ENCODE results near the gene KRTAP12-3.
"Not testable (repeated sequence)": the region's sequence is repeated elsewhere in the genome, so short reads cannot be mapped to it uniquely, and the experiment has no call there.

The KRTAP12-3 gene

DNA sequence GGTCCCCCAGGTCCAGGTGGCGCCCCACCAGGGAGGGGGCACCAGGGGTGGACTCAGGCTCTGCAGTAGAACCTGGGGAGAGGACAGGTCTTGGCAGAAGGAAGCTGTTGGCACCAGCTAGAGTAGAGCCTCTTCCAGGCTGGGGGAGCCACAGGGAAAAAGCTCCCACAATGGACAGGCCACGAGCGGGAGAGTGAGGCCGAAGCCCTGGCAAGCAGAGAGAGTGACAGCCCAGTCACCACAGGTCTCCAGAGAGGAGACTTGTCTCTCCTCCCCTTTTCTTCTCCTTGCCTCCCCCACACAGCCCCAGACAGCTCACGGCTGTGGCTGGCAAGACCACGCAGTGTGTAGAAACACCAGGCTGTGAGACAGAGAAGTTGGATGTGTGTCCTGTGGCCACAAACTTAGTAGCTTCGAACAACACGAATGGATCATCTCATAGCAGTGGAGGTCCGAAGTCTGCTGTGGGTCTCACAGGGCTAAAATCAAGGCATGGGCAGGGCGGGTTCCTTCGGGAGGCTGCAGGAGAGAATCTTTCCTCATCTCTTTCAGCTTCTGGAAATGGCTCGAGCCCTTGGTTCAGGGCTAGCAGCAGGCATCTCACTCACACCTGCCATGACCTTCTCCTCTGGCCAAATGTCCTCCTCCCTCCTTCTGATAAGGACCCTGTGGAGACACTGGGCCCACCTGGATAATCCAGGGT, 6.6 kb upstream of the KRTAP12-3 start:
- DNase-seq (ENCODE audit: low spot score), result no peak

DNA sequence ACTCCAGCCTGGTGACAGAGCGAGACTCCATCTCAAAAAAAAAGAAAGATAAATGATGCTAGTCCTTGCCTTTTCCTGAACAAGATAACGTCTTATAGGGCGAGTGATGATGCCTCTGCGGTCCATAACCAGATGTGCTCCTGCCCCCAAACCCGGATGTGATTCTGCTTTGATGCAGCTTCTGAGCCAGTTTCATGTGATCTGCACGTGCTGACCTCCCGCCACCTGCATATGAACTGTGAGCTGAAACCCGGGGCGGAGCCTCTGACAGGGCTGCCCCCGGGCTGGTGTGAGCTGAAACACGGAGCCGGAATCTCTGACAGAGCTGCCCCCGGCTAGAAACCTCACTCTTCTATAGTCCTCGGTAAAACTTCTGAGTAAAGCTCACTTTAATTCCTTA, 4.6 kb upstream of the KRTAP12-3 start:
- DNase-seq (ENCODE audit: low spot score), result no peak

DNA sequence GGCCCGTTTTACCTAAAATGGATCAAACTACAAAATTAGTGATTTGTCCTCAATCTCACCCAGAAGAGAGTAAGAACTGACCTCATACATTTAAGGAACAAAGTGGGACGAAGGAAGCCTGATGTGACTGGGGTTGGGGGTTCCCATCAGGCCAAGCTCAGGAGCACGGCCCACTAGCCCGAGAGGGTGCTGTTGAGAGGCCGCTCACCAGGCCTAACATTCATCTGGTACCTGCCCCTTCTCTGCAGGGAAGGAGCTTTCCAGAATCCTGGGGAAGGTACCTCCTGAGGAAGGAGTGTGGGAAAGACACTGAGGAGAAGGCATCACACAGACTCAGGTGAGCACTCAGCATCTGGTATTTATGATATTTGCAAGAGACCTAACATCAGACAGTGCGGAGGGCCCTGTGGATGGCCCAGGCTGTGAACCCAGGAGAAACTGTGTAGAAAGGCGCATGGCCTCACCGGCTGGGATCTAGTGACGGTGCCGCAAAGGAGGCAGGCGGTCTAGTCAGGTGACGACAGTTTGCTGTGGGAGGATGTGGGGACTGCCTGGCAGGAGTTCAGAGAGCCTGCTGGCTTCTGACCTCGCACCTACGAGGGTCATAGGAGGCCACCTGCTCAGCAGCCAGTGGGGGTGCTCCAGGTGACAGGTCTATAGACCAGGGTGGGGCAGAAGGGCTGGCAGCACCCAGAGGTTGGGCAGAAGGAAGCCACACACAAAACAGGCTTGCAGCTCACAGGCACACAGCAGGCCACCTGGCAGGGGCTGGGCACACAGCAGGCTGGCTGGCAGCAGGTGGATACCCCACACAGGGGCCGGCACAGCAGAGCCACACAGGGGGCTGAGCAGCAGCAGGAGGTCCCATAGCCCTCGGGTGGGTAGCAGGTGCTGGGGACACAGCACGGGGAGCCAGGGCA, 3.8 kb upstream of the KRTAP12-3 start:
- no peak for DNase-seq (ENCODE audit: low spot score)

DNA sequence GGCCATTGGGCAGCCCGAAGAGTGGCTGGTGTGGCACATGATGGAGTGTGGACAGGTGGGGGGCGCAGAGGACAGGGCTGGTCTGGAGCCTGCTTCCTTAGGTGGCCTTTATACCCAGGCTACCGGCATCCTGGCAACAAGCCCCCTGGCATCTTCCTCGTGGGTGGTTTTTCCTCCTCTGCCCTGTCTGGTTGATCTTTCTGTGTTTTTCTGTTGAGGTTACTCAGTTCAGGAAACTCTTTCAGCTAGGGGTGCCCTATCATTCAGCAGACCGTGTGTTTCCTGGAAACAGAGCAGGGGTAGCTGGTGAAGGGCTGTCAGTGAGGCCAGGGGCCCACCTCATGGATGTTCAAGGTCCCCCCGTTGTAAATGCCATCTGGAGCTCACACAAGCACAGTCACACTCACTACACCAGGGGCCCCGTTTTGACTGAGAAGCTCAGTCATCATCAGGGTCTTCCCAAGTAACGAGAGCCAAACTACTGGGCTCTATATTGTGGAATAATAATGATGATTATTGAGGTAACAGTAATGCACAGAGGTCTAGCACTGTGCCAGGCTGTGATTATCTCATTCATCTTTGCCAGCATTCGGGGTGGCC, 3.1 kb upstream of the KRTAP12-3 start, which contains the start of gene KRTAP12-4:
Gene KRTAP12-4, minus strand, starts transcription at position 84 of the 600 bp plus-strand sequence. Its CDS starts 45 bp downstream, at position 39.
- DNase-seq (ENCODE audit: low spot score), result no peak

DNA sequence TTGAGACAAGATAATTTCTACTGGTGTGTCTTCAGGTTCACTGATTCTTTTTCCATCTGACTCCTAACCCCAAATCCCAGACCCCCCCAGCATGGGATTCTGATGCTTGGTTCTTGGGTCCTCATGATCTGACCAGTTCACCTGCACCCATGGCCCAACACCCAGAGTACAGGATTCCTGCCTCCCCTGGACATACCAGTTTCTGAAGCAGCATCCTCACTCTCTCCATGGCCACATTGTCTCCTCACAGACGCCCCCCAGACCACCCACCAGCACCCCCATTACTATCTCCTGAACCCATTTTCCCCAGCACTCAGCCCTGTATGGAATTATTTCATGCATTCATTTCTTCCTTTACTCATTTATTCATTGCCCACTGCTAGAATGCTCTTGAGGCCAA, 864 bp upstream of the KRTAP12-3 start:
- no peak for DNase-seq (ENCODE audit: low spot score)

DNA sequence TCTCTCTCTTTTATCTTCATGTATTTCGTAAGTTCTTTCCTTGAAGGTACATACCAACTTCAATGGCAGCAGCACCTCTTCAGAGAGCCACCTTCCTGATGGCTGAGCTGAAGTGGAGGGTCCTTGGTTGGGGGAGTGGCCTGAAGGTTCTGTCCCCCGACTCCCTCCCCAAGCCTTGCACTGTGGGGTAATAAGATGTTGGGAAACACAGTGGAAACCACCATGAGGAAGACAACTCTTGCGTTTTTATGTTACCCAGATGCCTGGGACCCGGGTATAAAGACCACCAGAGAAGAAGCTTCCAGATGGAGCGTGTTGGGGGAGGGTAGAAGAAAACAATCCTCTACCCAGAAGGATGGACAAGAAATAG, 794 bp downstream of the KRTAP12-3 start:
- DNase-seq (ENCODE audit: low spot score), result no peak

DNA sequence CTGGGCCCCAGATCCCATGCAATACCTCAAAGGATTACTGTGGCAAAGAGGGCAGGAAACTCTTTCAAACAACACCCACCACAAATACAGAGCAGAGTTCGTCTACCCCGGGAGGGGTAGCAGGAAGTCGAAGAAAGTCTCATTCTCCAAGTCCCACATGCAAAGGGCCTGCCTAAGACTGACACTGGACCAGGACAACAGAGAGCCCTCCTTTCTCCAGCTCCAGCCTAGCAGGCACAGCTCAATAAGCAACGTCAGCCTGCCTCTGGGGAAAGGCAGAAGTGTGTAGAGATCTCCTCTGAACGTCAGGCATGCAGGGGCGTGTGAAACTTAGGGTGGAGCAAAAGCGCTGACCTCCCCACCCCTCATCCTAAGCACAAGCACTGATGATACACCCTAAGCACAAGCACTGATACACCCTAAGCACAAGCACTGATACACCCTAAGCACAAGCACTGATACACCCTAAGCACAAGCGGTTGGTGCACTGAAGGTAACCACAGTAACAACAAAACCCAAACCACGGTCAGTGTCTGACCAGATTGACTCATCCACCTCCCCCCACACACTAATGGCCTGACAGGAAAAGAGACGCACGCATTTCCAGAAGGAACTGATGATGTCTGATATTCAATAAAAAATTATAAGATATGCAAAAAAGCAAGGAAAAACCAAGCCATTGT, 1.3 kb downstream of the KRTAP12-3 start:
- no peak for DNase-seq (ENCODE audit: low spot score)

DNA sequence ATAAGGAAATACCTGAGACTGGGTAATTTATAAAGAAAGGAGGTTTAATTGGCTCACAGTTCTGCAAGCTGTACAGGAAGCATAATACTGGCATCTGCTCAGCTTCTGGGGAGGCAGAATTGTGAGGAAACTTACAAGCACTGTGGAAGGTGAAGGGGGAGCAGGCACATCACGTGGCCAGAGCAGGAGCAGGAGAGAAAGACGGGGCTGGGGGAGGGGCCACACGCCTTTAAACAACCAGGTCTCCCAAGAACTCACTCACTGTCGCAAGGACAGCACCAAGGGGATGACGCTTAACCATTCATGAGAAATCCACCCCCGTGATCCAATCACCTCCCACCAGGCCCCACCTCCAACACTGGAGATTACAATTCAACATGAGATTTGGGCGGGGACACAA, 3.8 kb downstream of the KRTAP12-3 start:
- DNase-seq (ENCODE audit: low spot score), result not testable (repeated sequence)

DNA sequence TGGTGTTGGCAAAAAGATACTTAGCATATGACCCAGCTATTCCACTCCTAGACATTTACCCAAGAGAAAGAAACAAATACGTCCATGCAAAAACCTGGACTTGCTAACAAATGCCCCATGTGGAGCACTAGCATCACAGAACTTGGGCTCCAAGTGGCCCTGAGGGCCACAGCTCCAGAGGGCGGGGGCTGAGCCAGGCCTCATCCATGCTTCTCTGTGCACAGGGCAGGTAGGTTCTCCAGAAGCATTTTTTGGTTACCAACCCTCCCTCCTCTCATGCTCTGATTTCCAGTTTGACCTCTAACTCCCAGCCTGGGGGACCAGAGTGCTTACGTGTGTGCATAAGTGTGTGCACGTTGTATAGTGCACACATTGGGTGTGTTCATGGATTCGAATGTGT, 7.0 kb downstream of the KRTAP12-3 start:
- no peak for DNase-seq (ENCODE audit: low spot score)

DNA sequence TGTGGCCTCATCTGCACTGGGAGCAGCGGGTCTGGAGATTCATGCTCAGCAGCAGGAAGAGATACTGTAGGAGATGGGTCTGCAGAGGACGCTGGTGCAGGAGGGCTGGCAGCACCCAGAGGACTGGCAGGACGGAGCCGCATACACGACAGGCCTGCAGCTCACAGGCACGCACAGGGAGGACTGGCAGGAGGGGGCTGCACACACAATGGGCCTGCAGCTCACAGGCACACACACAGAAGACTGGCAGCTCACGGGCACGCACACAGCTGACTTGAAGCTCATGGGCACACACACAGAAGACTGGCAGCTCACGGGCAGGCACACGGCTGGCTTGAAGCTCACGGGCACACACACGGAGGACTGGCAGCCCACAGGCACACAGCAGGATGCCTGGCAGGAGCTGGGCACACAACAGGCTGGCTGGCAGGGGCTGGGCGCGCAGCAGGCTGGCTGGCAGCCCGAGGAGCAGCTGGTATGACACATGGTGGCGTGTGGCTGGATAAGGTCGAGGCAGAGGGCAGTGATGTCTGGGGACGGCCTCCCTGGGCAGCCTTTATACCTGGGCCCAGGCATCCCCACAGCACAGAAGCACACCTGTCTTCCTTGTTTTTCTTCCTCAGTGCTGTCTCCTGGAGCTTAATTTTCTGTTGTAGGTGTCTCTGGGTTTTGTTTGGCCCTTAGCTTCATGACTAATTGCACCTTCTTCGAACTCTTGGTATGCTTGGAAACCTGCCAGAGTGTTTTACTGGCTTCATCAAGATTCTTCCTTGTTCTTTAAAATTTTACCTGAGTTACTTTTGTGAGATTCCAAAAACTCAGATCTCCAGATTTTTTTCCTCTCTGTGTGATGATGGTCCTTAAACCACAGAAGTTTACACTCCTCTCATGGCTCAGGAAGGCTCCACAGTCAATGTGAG, 8.9 kb downstream of the KRTAP12-3 start, which contains the start of gene KRTAP12-2:
Gene KRTAP12-2, minus strand, starts transcription at position 527 of the 920 bp plus-strand sequence. Its CDS starts 41 bp downstream, at position 486.
- DNase-seq (ENCODE audit: low spot score), result no peak

DNA sequence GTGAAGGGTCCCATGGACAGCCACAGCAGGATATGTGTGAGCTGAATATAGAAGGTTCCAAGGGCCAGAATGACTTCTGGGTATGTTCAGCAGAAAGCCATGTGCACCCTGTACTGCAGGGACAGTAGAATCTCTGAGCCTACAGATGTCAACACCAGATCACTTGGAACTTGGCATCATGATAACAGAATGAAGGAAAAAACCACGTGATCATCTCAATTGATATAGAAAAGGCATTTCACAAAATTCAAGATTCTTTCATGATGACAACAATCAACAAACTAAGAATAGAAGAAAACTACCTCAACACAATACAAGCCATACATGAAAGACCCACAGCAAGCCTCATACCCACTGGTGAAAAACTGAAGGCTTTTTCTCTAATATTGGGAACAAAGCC, 9.9 kb downstream of the KRTAP12-3 start:
- no peak for DNase-seq (ENCODE audit: low spot score)

DNA sequence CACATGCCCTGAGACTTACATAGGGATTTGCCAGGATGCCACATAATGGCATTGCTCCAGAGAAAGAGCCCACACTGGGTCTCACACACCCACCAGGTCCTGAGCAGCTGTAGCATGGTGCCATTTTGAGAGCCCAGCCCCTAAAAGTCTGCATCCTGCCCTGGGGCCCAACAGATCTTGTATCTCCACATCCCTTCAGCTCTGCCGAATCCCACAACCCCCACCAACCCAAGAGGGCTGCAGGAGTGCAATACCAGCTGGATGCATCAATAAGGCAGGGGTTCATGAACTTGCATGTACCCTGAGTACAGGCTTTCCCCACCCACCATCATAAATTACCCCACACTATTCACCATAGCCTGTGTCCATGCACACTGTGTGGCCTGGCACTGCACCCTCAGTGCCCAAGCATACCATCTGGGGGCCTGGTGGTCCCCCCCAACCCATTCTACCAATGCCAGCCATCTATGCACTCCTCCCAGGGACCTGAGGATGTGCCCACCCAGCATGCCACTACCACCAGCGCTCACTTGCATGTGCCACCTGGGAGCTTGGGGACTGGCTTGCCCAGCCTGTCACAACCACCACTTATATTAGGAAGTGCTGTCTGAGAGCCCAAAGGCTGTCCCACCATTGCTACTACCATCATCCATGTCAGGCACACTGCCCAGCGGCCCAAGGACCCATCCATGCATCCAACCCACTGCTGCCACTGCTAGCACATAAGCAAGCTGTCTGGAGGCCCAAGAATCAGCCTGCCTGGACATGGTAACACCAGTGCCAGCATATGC, 13.1 kb downstream of the KRTAP12-3 start:
- no peak for DNase-seq (ENCODE audit: low spot score)

DNA sequence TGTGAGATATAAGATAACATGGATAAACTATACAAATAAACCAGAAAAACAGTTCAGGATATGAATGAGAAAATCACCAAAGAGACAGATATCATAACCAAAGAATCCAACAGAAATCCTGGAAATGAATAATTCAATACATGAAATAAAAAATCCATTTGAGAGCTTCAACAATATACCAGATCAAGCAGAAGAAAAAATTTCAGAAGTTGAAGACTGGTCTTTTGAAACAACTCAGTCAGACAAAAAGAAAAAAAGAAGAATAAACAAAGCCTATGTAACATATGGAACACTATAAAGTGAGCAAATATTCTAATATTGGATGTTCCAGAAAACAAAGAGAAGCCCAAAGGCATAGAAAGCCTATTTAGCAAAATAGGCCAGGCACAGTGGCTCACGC, 14.2 kb downstream of the KRTAP12-3 start:
- no peak for DNase-seq (ENCODE audit: low spot score)

DNA sequence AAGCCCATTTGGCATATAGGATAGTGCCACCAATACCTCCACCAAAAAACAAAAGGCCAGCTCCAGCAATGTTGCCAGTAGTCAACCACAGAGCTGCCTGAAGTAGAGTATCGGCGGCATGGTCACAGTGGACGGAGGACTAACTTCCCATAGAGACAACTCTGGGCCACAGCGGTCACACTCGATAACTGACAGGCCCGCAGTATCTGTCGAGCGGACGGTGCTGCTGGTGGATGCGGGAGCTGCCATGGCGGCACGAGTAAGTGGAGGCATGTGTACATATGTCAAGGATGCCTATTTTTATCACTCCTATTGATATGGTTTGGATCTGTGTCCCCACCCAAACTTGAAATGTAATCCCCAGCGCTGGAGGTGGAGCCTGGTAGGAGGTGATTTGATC, 20.1 kb downstream of the KRTAP12-3 start:
- no peak for DNase-seq (ENCODE audit: low spot score)

DNA sequence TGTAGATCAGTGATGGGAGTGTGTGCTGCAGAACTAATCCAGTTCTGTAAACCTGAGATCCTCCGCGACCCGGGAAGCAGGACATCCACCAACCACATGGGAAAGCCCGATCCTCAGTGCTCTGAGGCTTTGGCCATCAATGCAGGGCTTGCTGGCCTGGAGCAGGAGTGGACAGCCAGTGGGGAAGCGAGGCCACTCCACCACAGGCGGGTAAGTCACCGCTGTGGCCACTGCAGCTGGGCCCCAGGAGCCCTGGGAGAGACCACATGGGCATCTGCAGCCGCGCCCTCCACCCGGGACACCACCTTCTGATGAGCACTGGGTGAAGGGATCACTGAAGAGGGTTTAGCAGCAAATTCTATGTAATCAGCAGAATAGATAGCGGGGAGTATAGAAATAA, 23.4 kb downstream of the KRTAP12-3 start:
- no peak for DNase-seq (ENCODE audit: low spot score)

DNA sequence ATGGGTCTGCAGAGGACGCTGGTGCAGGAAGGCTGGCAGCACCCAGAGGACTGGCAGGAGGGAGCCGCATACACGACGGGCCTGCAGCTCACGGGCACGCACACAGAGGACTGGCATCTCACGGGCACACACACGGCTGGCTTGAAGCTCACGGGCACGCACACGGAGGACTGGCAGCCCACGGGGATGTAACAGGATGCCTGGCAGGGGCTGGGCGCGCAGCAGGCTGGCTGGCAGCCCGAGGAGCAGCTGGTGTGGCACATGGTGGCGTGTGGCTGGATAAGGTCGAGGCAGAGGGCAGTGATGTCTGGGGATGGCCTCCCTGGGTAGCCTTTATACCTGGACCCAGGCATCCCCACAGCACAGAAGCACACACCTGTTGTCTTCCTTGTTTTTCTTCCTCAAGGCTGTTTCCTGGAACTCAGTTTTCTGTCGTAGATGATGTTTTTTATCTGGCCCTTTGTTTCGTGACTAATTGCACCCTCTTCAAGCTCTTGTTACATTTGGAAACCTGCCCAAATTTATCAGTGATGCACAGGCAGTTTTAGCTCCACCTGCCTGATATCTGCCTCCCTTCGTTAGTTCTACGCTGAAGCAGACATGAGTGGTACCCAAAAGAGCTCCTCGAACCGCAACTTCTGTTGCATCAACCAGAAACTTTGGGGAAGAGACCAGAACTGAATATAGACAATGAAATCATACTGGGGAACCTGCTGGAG, 24.3 kb downstream of the KRTAP12-3 start, which contains the start of gene KRTAP12-1:
Gene KRTAP12-1, minus strand, starts transcription at position 303 of the 719 bp plus-strand sequence. Its CDS starts 40 bp downstream, at position 263.
- DNase-seq (ENCODE audit: low spot score), result no peak

DNA sequence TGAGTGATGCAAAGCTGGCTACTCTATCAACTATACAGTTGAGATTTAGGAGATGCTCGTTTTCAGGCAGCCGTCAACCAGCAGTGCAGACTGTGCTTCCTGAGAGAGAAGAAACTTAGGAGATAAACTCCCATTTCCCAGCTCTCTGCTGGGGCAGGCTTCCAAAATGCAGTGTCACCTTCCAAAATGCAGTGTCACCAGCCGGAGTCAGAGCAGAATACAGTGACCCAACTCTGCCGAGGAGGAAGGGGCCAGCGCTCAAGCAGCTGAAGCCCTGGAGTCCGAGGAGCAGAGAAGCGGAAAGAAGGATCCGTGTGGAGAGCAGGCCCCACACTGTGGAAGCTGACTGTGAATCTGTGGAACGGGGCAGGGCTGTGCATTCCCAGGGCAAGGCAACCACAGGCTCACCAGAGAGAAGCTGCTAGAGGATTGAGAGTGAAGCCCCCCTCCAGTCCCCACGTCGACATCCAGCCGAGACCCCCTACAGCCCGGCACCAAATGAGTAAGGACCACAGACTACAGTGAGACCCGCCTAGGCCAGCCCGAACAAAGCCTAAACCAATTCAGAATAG, 24.9 kb downstream of the KRTAP12-3 start:
- no peak for DNase-seq (ENCODE audit: low spot score)

DNA sequence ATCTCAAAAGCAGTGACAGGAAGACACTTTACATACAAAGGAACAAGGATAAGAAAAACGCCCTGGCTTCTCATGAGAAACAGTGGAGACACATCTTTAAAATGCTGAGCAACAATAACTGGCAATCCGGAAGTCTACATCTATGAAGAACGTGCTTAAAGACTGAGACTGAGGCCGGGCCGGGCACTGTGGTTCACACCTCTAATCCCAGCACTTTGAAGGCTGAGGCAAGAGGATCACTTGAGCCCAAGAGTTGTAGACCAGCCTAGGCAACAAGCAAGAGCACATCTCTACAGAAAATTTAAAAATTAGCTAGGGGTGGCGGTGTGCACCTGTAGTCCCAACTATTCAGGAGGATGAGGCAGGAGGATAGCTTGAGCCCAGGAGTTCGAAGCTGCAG, 26.3 kb downstream of the KRTAP12-3 start:
- no peak for DNase-seq (ENCODE audit: low spot score)

DNA sequence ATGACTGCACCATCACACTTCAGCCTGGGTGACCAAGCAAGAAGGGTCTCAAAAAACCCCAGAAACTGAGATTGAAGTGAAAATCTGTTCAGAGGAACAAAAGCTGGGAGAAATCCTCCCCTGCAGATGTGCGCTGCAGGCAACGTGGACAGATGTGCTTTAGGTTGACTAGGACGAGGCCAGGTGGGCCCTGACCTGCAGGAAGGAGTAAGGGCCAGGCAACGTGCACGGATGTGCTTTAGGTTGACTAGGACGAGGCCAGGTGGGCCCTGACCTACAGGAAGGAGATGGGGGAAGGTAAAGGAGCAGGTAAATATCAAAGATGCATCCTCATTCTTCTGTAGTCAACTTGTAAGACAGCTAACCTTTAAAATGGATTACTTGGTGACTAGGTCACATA, 26.8 kb downstream of the KRTAP12-3 start:
- no peak for DNase-seq (ENCODE audit: low spot score)

Data from HuH-7 (cell line).